HG03159 (cell line): ENCODE results near the gene TBX2.
"Not testable (repeated sequence)": the region's sequence is repeated elsewhere in the genome, so short reads cannot be mapped to it uniquely, and the experiment has no call there.

Experiments used
- ATAC-seq: cut with Tn5 transposase; IDR thresholded peaks from one replicate; pipeline ENCODE4 v1.9.1; 2021; ENCODE audit warnings: mild to moderate bottlenecking, moderate library complexity; ENCODE audit not compliant: unreplicated experiment

Gene TBX2

GRCh38 chr17:61425682-61426481 lies 26.2 kb downstream of the TBX2 start:
- no peak for ATAC-seq

- no peak for ATAC-seq
Observed at GRCh38 chr17:61426482-61427304, 27.1 kb downstream of the TBX2 start.

- no peak for ATAC-seq
Observed at GRCh38 chr17:61427567-61427966, 27.9 kb downstream of the TBX2 start.

- no peak for ATAC-seq
Observed at GRCh38 chr17:61429274-61429673, 29.6 kb downstream of the TBX2 start.

- ATAC-seq: not testable (repeated sequence)
Observed at GRCh38 chr17:61429831-61430230, 30.2 kb downstream of the TBX2 start.

- ATAC-seq: no peak
Observed at GRCh38 chr17:61431594-61432311, 32.1 kb downstream of the TBX2 start.

GRCh38 chr17:61436273-61436672 lies 36.6 kb downstream of the TBX2 start:
- ATAC-seq: no peak

- no peak for ATAC-seq
Observed at GRCh38 chr17:61436995-61437704, 37.5 kb downstream of the TBX2 start.

GRCh38 chr17:61440697-61441096 lies 41.1 kb downstream of the TBX2 start:
- ATAC-seq: no peak

- not testable (repeated sequence) for ATAC-seq
Observed at GRCh38 chr17:61441507-61441906, 41.9 kb downstream of the TBX2 start.

GRCh38 chr17:61442136-61442775 lies 42.6 kb downstream of the TBX2 start:
- ATAC-seq: no peak

- no peak for ATAC-seq
Observed at GRCh38 chr17:61442878-61443474, 43.3 kb downstream of the TBX2 start.

GRCh38 chr17:61443475-61443882 lies 43.8 kb downstream of the TBX2 start:
- ATAC-seq: no peak

- no peak for ATAC-seq
Observed at GRCh38 chr17:61444075-61444474, 44.4 kb downstream of the TBX2 start.

- no peak for ATAC-seq
Observed at GRCh38 chr17:61444831-61445230, 45.2 kb downstream of the TBX2 start.

- ATAC-seq: no peak
Observed at GRCh38 chr17:61447358-61447757, 47.7 kb downstream of the TBX2 start.

GRCh38 chr17:61448042-61448441 lies 48.4 kb downstream of the TBX2 start:
- ATAC-seq: no peak

- not testable (repeated sequence) for ATAC-seq
Observed at GRCh38 chr17:61449140-61449539, 49.5 kb downstream of the TBX2 start.

- no peak for ATAC-seq
Observed at GRCh38 chr17:61449707-61450640, 50.3 kb downstream of the TBX2 start.
